Measurements from ENCODE around the gene CCNJ.

Gene CCNJ

DNA sequence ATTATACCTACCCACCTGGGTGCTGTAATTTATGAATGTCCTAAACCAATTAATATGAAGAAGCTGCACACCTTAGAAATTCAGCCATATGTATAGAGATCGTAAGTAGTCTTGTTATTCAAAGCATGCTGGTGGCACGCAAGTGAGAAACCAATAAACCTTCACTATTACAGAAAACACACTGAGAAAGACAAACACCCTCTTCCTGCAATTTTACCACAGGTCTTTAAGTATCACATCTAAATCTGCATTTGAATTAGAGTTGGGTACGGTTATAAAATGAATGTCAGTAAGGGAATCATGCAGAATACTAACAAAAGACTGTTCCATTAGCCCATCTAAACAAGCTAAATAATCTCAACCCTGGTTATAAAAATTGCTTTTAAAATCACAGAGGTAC lies 33.8 kb downstream of the CCNJ start:
- DNase-seq (no peak), ATAC-seq (ENCODE audit: insufficient read depth, low read depth) (no peak)
- Histone ChIP-seq H3K27me3 (ENCODE audit: insufficient read depth, low read length, poor library complexity) (no peaks in the 10 kb centered on the region), H3K9me3 (ENCODE audit: insufficient read depth, low read length, severe bottlenecking) (no peaks in the 10 kb centered on the region), H3K4me3 (ENCODE audit: low read depth in 1 of 2, low read length in 2 of 2) (no peak overlapping the region), H3K27ac (ENCODE audit: low read length) (no peak overlapping the region), H4K20me1 (ENCODE audit: insufficient read depth, low read length) (no peaks in the 10 kb centered on the region), H3K36me3 (ENCODE audit: insufficient read depth, low read length) (peaks cover 3% of the 10 kb centered on the region), H2AFZ (ENCODE audit: low read depth, low read length) (no peak overlapping the region), H3K79me2 (ENCODE audit: insufficient read depth, low read length) (no peaks in the 10 kb centered on the region), H3K4me2 (ENCODE audit: insufficient read depth, low read length) (no peak overlapping the region), H3K9ac (ENCODE audit: low read depth, low read length) (no peak overlapping the region), H3K4me1 (ENCODE audit: insufficient read depth, low read length) (peaks cover 11% of the 10 kb centered on the region)
- TF ChIP-seq, protein P1, sequence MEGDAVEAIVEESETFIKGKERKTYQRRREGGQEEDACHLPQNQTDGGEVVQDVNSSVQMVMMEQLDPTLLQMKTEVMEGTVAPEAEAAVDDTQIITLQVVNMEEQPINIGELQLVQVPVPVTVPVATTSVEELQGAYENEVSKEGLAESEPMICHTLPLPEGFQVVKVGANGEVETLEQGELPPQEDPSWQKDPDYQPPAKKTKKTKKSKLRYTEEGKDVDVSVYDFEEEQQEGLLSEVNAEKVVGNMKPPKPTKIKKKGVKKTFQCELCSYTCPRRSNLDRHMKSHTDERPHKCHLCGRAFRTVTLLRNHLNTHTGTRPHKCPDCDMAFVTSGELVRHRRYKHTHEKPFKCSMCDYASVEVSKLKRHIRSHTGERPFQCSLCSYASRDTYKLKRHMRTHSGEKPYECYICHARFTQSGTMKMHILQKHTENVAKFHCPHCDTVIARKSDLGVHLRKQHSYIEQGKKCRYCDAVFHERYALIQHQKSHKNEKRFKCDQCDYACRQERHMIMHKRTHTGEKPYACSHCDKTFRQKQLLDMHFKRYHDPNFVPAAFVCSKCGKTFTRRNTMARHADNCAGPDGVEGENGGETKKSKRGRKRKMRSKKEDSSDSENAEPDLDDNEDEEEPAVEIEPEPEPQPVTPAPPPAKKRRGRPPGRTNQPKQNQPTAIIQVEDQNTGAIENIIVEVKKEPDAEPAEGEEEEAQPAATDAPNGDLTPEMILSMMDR (IDR thresholded peaks at IDR 0.05; ENCODE audit: borderline replicate concordance, extremely low read depth, low read length, poor library complexity, severe bottlenecking) = no peak
- no peak for TF ChIP-seq EZH2 (IDR thresholded peaks at IDR 0.05; ENCODE audit: borderline replicate concordance, low read depth, low read length, severe bottlenecking)

DNA sequence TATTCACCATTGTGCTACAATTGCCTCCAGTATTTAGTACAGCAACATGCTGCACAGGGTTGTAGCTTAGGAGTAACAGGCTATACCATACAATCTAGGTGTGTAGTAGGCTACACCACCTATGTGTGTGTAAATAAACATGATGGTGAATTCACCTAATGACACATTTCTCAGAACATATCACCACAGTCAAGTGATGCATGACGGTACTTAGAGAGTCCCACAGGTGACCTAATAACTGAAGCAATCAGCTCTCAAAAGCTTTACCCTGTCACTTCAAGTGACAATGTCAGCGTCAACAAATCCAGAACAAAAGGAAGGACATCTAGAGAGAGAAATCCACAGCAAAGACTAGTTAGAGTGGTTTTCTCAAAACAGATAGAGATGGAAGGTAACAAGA lies 38.8 kb downstream of the CCNJ start:
- Histone ChIP-seq H3K9ac (ENCODE audit: low read depth, low read length) (no peak overlapping the region), H3K4me3 (ENCODE audit: low read depth in 1 of 2, low read length in 2 of 2) (no peak overlapping the region), H3K27me3 (ENCODE audit: insufficient read depth, low read length, poor library complexity) (no peaks in the 10 kb centered on the region), H3K4me1 (ENCODE audit: insufficient read depth, low read length) (no peaks in the 10 kb centered on the region), H2AFZ (ENCODE audit: low read depth, low read length) (no peak overlapping the region), H4K20me1 (ENCODE audit: insufficient read depth, low read length) (no peaks in the 10 kb centered on the region), H3K4me2 (ENCODE audit: insufficient read depth, low read length) (no peak overlapping the region), H3K27ac (ENCODE audit: low read length) (no peak overlapping the region), H3K36me3 (ENCODE audit: insufficient read depth, low read length) (peaks cover 3% of the 10 kb centered on the region), H3K79me2 (ENCODE audit: insufficient read depth, low read length) (no peaks in the 10 kb centered on the region), H3K9me3 (ENCODE audit: insufficient read depth, low read length, severe bottlenecking) (no peaks in the 10 kb centered on the region)
- no peak for ATAC-seq (ENCODE audit: insufficient read depth, low read depth)
- TF ChIP-seq, protein P1 (IDR thresholded peaks at IDR 0.05; ENCODE audit: borderline replicate concordance, extremely low read depth, low read length, poor library complexity, severe bottlenecking) = no peak
- TF ChIP-seq EZH2 (IDR thresholded peaks at IDR 0.05; ENCODE audit: borderline replicate concordance, low read depth, low read length, severe bottlenecking) = no peak
- no peak for DNase-seq

DNA sequence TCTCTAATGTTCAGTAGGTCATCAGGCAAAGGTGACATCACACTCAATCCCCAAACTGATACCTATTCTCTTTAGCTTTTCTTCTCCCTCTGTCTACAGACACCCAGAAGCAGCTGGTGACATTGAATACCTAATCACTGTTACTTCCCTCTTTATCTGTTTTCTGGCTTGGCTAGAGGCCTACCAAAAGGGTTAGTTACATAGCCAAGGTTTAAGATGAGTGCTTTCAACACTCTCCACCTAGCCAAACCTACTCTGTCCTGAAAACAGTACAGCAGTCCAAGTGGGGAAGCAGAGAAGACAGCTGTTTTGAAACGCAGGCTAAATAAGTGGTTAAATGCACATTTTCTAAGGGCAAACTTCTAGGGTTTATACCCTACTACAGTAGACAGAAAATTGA lies 39.4 kb downstream of the CCNJ start:
- Histone ChIP-seq H3K27me3 (ENCODE audit: insufficient read depth, low read length, poor library complexity) (no peaks in the 10 kb centered on the region), H2AFZ (ENCODE audit: low read depth, low read length) (no peak overlapping the region), H3K79me2 (ENCODE audit: insufficient read depth, low read length) (no peaks in the 10 kb centered on the region), H3K36me3 (ENCODE audit: insufficient read depth, low read length) (peaks cover 3% of the 10 kb centered on the region), H4K20me1 (ENCODE audit: insufficient read depth, low read length) (no peaks in the 10 kb centered on the region), H3K4me3 (ENCODE audit: low read depth in 1 of 2, low read length in 2 of 2) (no peak overlapping the region), H3K27ac (ENCODE audit: low read length) (no peak overlapping the region), H3K4me2 (ENCODE audit: insufficient read depth, low read length) (no peak overlapping the region), H3K9me3 (ENCODE audit: insufficient read depth, low read length, severe bottlenecking) (no peaks in the 10 kb centered on the region), H3K9ac (ENCODE audit: low read depth, low read length) (no peak overlapping the region), H3K4me1 (ENCODE audit: insufficient read depth, low read length) (no peaks in the 10 kb centered on the region)
- DNase-seq (no peak), ATAC-seq (ENCODE audit: insufficient read depth, low read depth) (no peak)
- TF ChIP-seq, protein P1 (IDR thresholded peaks at IDR 0.05; ENCODE audit: borderline replicate concordance, extremely low read depth, low read length, poor library complexity, severe bottlenecking) = no peak
- no peak for TF ChIP-seq EZH2 (IDR thresholded peaks at IDR 0.05; ENCODE audit: borderline replicate concordance, low read depth, low read length, severe bottlenecking)

DNA sequence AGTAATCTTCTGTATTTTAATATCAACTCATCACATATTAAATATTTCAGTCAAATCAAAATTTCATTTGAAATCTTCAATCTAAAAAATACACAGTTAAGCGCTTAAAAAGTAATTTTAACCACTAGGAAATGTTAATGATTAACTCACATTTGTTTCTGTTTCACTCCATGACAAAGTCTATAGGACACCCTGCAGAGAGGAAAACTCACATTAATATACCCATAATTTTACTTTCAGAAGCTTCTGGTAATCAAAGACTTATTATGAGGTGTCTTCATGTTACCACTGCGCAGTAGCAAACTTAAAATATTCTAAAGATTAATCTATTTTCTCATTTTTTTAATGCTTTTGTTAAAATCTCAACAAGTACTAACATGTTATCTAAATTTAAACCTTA lies 45.7 kb downstream of the CCNJ start:
- Histone ChIP-seq H3K9me3 (ENCODE audit: insufficient read depth, low read length, severe bottlenecking) (no peaks in the 10 kb centered on the region), H3K4me1 (ENCODE audit: insufficient read depth, low read length) (peaks cover 20% of the 10 kb centered on the region), H3K36me3 (ENCODE audit: insufficient read depth, low read length) (no peaks in the 10 kb centered on the region), H3K4me3 (ENCODE audit: low read depth in 1 of 2, low read length in 2 of 2) (peak overlapping the region; percentile 51 to 70; a peak in 3 of 4 replicates), H3K9ac (ENCODE audit: low read depth, low read length) (peak overlapping the region; percentile 87), H2AFZ (ENCODE audit: low read depth, low read length) (peak overlapping the region; percentile 92), H3K27me3 (ENCODE audit: insufficient read depth, low read length, poor library complexity) (no peaks in the 10 kb centered on the region), H4K20me1 (ENCODE audit: insufficient read depth, low read length) (no peaks in the 10 kb centered on the region), H3K79me2 (ENCODE audit: insufficient read depth, low read length) (no peaks in the 10 kb centered on the region; the same call in none of the 2 replicates), H3K4me2 (ENCODE audit: insufficient read depth, low read length) (peak overlapping the region; percentile 70), H3K27ac (ENCODE audit: low read length) (peak overlapping the region; percentile 98; the same call in 1 of the 2 replicates)
- no peak for DNase-seq
- TF ChIP-seq, protein P1 (IDR thresholded peaks at IDR 0.05; ENCODE audit: borderline replicate concordance, extremely low read depth, low read length, poor library complexity, severe bottlenecking) = no peak
- no peak for TF ChIP-seq EZH2 (IDR thresholded peaks at IDR 0.05; ENCODE audit: borderline replicate concordance, low read depth, low read length, severe bottlenecking)
- ATAC-seq (ENCODE audit: insufficient read depth, low read depth) = no peak

Data from DND-41 (cell line).